ENCODE measurements around the gene GUCA2B. TPM values are rescaled to one million over a fixed set of nuclear protein-coding genes. Genes with fewer than 3 reads are reported as not detected.

GUCA2B gene
- total RNA-seq, 1 experiment from 2014 or later: not detected

DNA sequence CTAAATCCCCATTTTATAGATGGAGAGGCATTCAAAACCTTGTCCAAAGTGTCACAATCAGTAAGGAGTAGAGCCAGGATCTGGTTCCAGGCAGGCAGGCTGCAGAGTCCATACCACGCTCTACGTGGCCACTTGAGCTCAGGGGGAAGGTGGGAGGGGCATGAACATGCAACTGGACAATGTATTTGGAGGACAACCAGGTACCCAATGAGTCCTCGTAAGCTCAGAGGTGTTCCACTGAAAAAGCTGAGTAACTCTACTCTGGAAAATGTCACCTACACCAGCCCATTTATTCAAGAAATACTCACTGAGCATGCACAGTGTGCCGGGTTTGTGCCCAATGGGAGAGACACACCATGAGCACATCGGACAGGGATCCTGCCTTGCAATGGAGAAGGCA lies 11.2 kb upstream of the GUCA2B start:
- H2AFZ ChIP-seq (ENCODE audit: low read length): no peak overlapping the region
- 0 out of 7 replicates have a peak overlapping the region, but pooled peaks of 1 of the 3 experiments have one; percentile 42 for H3K27ac Mint-ChIP-seq
- no peak overlapping the region for H2BK120ac ChIP-seq (ENCODE audit: low read depth, low read length, poor library complexity, severe bottlenecking)
- H3K4me1 Mint-ChIP-seq: no peaks in the 10 kb centered on the region
- no peak overlapping the region for H3K4me2 ChIP-seq (ENCODE audit: insufficient read depth, insufficient read length, low read length)
- no peak overlapping the region for H4K8ac ChIP-seq (replicated peaks; ENCODE audit: insufficient read length, low read depth, low read length)
- H3T11ph ChIP-seq (ENCODE audit: low read length): no peak overlapping the region
- H2BK20ac ChIP-seq (ENCODE audit: low read depth, low read length, poor library complexity, severe bottlenecking): no peak overlapping the region
- H3K79me1 ChIP-seq (ENCODE audit: insufficient read depth, low read depth, low read length, poor library complexity, severe bottlenecking): no peaks in the 10 kb centered on the region
- TF ChIP-seq, protein P1, sequence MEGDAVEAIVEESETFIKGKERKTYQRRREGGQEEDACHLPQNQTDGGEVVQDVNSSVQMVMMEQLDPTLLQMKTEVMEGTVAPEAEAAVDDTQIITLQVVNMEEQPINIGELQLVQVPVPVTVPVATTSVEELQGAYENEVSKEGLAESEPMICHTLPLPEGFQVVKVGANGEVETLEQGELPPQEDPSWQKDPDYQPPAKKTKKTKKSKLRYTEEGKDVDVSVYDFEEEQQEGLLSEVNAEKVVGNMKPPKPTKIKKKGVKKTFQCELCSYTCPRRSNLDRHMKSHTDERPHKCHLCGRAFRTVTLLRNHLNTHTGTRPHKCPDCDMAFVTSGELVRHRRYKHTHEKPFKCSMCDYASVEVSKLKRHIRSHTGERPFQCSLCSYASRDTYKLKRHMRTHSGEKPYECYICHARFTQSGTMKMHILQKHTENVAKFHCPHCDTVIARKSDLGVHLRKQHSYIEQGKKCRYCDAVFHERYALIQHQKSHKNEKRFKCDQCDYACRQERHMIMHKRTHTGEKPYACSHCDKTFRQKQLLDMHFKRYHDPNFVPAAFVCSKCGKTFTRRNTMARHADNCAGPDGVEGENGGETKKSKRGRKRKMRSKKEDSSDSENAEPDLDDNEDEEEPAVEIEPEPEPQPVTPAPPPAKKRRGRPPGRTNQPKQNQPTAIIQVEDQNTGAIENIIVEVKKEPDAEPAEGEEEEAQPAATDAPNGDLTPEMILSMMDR (conservative IDR thresholded peaks at IDR 0.05): no peak
- no peak overlapping the region for H3K4ac ChIP-seq (ENCODE audit: low read depth, low read length)
- H3K27me3 ChIP-seq (ENCODE audit: insufficient read depth, low read length): no peaks in the 10 kb centered on the region
- H4K91ac ChIP-seq (ENCODE audit: insufficient read length, low read depth, low read length): no peak overlapping the region
- no peaks in the 10 kb centered on the region for H3K36me3 Mint-ChIP-seq (ENCODE audit: insufficient read depth in 1 of 3, low read depth in 3 of 3)
- no peak overlapping the region for H2BK12ac ChIP-seq (ENCODE audit: insufficient read length, low read depth, low read length)
- no peaks in the 10 kb centered on the region for H3K79me2 ChIP-seq (ENCODE audit: insufficient read depth, low read length)
- H3K14ac ChIP-seq (ENCODE audit: insufficient read depth, low read length): no peak overlapping the region
- no peak overlapping the region for H3K56ac ChIP-seq (ENCODE audit: insufficient read length, low read depth, low read length)
- no peak for DNase-seq
- H3K4me1 ChIP-seq (ENCODE audit: insufficient read depth, low read length): no peaks in the 10 kb centered on the region
- no peaks in the 10 kb centered on the region for H3K9me3 ChIP-seq (ENCODE audit: control insufficient read depth, low read depth, low read length)
- no peak overlapping the region for H4K5ac ChIP-seq (ENCODE audit: insufficient read length, low read depth, low read length)
- no peak overlapping the region for H2BK5ac ChIP-seq (ENCODE audit: insufficient read length, low read length)
- WGBS (ENCODE audit: extremely low coverage, insufficient read length, low lambda C conversion rate): no CpG with 5 or more reads among the region's 5 CpGs
- H3K27ac ChIP-seq (ENCODE audit: insufficient read length, low read depth, low read length): no peak overlapping the region
- no peak overlapping the region for H2BK15ac ChIP-seq (ENCODE audit: low read depth, low read length)
- H3K9me3 Mint-ChIP-seq: no peaks in the 10 kb centered on the region
- no peak overlapping the region for H2AK5ac ChIP-seq (ENCODE audit: insufficient read length, low read length)
- H3K9ac ChIP-seq (ENCODE audit: extremely low read depth, insufficient read length, low read length): no peak overlapping the region
- H3K4me3 Mint-ChIP-seq: no peak overlapping the region
- no peaks in the 10 kb centered on the region; the same call in none of the 2 replicates for H3K27me3 Mint-ChIP-seq (ENCODE audit: low read depth)
- H3K18ac ChIP-seq (ENCODE audit: insufficient read length, low read depth, low read length): no peak overlapping the region
- no peaks in the 10 kb centered on the region for H4K20me1 ChIP-seq (ENCODE audit: control insufficient read depth, insufficient read depth, insufficient read length)
- no peak overlapping the region for H3K23ac ChIP-seq (ENCODE audit: insufficient read length, low read depth, low read length)
- no peaks in the 10 kb centered on the region for H3K23me2 ChIP-seq (ENCODE audit: insufficient read length, low read depth, low read length, poor library complexity, severe bottlenecking)
